ENCODE data around the gene PPP1R3D. TPM values are rescaled to one million over a fixed set of nuclear protein-coding genes. Genes with fewer than 3 reads are reported as not detected.
A peak's percentile ranks its signal among the peaks of the same experiment; 100 is the strongest.

PPP1R3D gene
- 1 to 10 TPM; 4.4 to 4.7 TPM for total RNA-seq

- Mint-ChIP-seq H3K27ac (peak within 1 kb of the TSS; percentile 95), H3K4me1 (peaks cover 36% of the 10 kb centered on the region), H3K9me3 (ENCODE audit: low read depth) (no peaks in the 10 kb centered on the region), H3K4me3 (peak within 1 kb of the TSS; percentile 90), H3K36me3 (ENCODE audit: low read depth) (peaks cover 18% of the 10 kb centered on the region), H3K27me3 (no peaks in the 10 kb centered on the region)
- intact Hi-C loops (cut with DNase I, micrococcal nuclease) = loop anchor here (1.0 to 10.0 kb wide), 5 partner anchors 8 to 1048 kb away; no protein-coding TSS in a partner anchor
- ATAC-seq = peak; percentile 95
- ChIA-PET POLR2A (interaction anchor here (1.0 kb wide), 1 partner anchor 80 kb away, joined by 6 read pairs; no protein-coding TSS in a partner anchor), CTCF (interaction anchor here (0.5 to 1.7 kb wide), 14 partner anchors 8 to 1657 kb away, joined by 3 to 6 read pairs (median 3); no protein-coding TSS in a partner anchor)
- DNase-seq = peak; percentile 95
Observed at GRCh38 chr20:59940129-59940955, at the start of gene PPP1R3D, which contains the start of gene FAM217B. TSS of gene PPP1R3D (minus strand) at chr20:59940305. CDS start at chr20:59939931, 374 bp downstream. TSS of gene FAM217B (plus strand) at chr20:59940389. CDS start at chr20:59943944, 3,555 bp downstream.

- ChIA-PET CTCF (interaction anchor here (0.8 kb wide), 1 partner anchor 29 kb away, joined by 4 read pairs; the partner anchor contains the start of gene CDH26), POLR2A (no interaction called here)
- no peaks in the 10 kb centered on the region for H3K27me3 Mint-ChIP-seq
- no peaks in the 10 kb centered on the region for H3K4me1 Mint-ChIP-seq
- H3K36me3 Mint-ChIP-seq (ENCODE audit: low read depth) = peaks cover 2% of the 10 kb centered on the region
- no peak overlapping the region for H3K27ac Mint-ChIP-seq
- intact Hi-C loops (cut with DNase I, micrococcal nuclease) = no loop called here
- DNase-seq (no peak), ATAC-seq (no peak)
- H3K9me3 Mint-ChIP-seq (ENCODE audit: low read depth) = no peaks in the 10 kb centered on the region
- H3K4me3 Mint-ChIP-seq = no peak overlapping the region
Observed at GRCh38 chr20:59988141-59988540, 48.0 kb upstream of the PPP1R3D start.

- CTCF ChIA-PET = no interaction called here
- H3K9me3 Mint-ChIP-seq (ENCODE audit: low read depth) = no peaks in the 10 kb centered on the region
Observed at GRCh38 chr20:59987135-59987534, 47.0 kb upstream of the PPP1R3D start.

GRCh38 chr20:59985864-59986263 is 45.8 kb upstream of the PPP1R3D start:
- DNase-seq (peak; percentile 27), ATAC-seq (no peak)
- peaks cover 2% of the 10 kb centered on the region for H3K36me3 Mint-ChIP-seq (ENCODE audit: low read depth)
- no peaks in the 10 kb centered on the region for H3K9me3 Mint-ChIP-seq (ENCODE audit: low read depth)
- ChIA-PET CTCF (interaction anchor here (0.6 to 1.0 kb wide), 2 partner anchors 72 to 219 kb away, joined by 3 to 4 read pairs; no protein-coding TSS in a partner anchor), POLR2A (no interaction called here)
- intact Hi-C loops (cut with DNase I, micrococcal nuclease) = no loop called here
- H3K4me1 Mint-ChIP-seq = no peaks in the 10 kb centered on the region
- H3K27me3 Mint-ChIP-seq = no peaks in the 10 kb centered on the region
- no peak overlapping the region for H3K4me3 Mint-ChIP-seq
- no peak overlapping the region for H3K27ac Mint-ChIP-seq

More at GRCh38 chr20:59987135-59987534, 47.0 kb upstream of the PPP1R3D start:
- H3K27me3 Mint-ChIP-seq = no peaks in the 10 kb centered on the region
- POLR2A ChIA-PET = no interaction called here
- intact Hi-C loops (cut with DNase I, micrococcal nuclease) = no loop called here
- no peaks in the 10 kb centered on the region for H3K4me1 Mint-ChIP-seq
- H3K4me3 Mint-ChIP-seq = no peak overlapping the region
- H3K36me3 Mint-ChIP-seq (ENCODE audit: low read depth) = peaks cover 2% of the 10 kb centered on the region
- DNase-seq (no peak), ATAC-seq (no peak)
- H3K27ac Mint-ChIP-seq = no peak overlapping the region

- intact Hi-C loops (cut with DNase I, micrococcal nuclease) = no loop called here
- no peak overlapping the region for H3K4me3 Mint-ChIP-seq
- no peak overlapping the region for H3K27ac Mint-ChIP-seq
- H3K36me3 Mint-ChIP-seq (ENCODE audit: low read depth) = peaks cover 2% of the 10 kb centered on the region
- no peak for ATAC-seq
- no peak for DNase-seq
- POLR2A ChIA-PET = no interaction called here
- CTCF ChIA-PET = interaction anchor here (0.6 to 1.0 kb wide), 2 partner anchors 73 to 220 kb away, joined by 3 to 4 read pairs; no protein-coding TSS in a partner anchor
- H3K9me3 Mint-ChIP-seq (ENCODE audit: low read depth) = no peaks in the 10 kb centered on the region
- no peaks in the 10 kb centered on the region for H3K4me1 Mint-ChIP-seq
- no peaks in the 10 kb centered on the region for H3K27me3 Mint-ChIP-seq
Observed at GRCh38 chr20:59985164-59985563, 45.1 kb upstream of the PPP1R3D start.

- Mint-ChIP-seq H3K4me1 (no peaks in the 10 kb centered on the region), H3K27ac (no peak overlapping the region), H3K36me3 (ENCODE audit: low read depth) (no peaks in the 10 kb centered on the region), H3K27me3 (no peaks in the 10 kb centered on the region), H3K4me3 (no peak overlapping the region), H3K9me3 (ENCODE audit: low read depth) (no peaks in the 10 kb centered on the region)
- ATAC-seq (no peak), DNase-seq (no peak)
- intact Hi-C loops (cut with DNase I, micrococcal nuclease) = no loop called here
- ChIA-PET POLR2A (no interaction called here), CTCF (no interaction called here)
Observed at GRCh38 chr20:59984541-59984940, 44.4 kb upstream of the PPP1R3D start.

GRCh38 chr20:59983076-59983475 is 43.0 kb upstream of the PPP1R3D start:
- intact Hi-C loops (cut with DNase I, micrococcal nuclease) = no loop called here
- H3K9me3 Mint-ChIP-seq (ENCODE audit: low read depth) = no peaks in the 10 kb centered on the region
- ATAC-seq (no peak), DNase-seq (no peak)
- no peaks in the 10 kb centered on the region for H3K4me1 Mint-ChIP-seq
- no peaks in the 10 kb centered on the region for H3K36me3 Mint-ChIP-seq (ENCODE audit: low read depth)
- H3K27ac Mint-ChIP-seq = no peak overlapping the region
- H3K4me3 Mint-ChIP-seq = no peak overlapping the region
- H3K27me3 Mint-ChIP-seq = no peaks in the 10 kb centered on the region
- ChIA-PET POLR2A (no interaction called here), CTCF (no interaction called here)

GRCh38 chr20:59977086-59977485 is 37.0 kb upstream of the PPP1R3D start:
- DNase-seq (no peak), ATAC-seq (no peak)
- Mint-ChIP-seq H3K4me1 (no peaks in the 10 kb centered on the region), H3K4me3 (no peak overlapping the region), H3K27ac (no peak overlapping the region), H3K27me3 (no peaks in the 10 kb centered on the region), H3K9me3 (ENCODE audit: low read depth) (no peaks in the 10 kb centered on the region), H3K36me3 (ENCODE audit: low read depth) (no peaks in the 10 kb centered on the region)
- ChIA-PET POLR2A (no interaction called here), CTCF (no interaction called here)
- intact Hi-C loops (cut with DNase I, micrococcal nuclease) = no loop called here

GRCh38 chr20:59976156-59976782 is 36.2 kb upstream of the PPP1R3D start:
- no peaks in the 10 kb centered on the region for H3K9me3 Mint-ChIP-seq (ENCODE audit: low read depth)
- ATAC-seq (no peak), DNase-seq (no peak)
- H3K4me3 Mint-ChIP-seq = no peak overlapping the region
- ChIA-PET POLR2A (no interaction called here), CTCF (no interaction called here)
- H3K27ac Mint-ChIP-seq = no peak overlapping the region
- no peaks in the 10 kb centered on the region for H3K36me3 Mint-ChIP-seq (ENCODE audit: low read depth)
- no peaks in the 10 kb centered on the region for H3K27me3 Mint-ChIP-seq
- no peaks in the 10 kb centered on the region for H3K4me1 Mint-ChIP-seq
- intact Hi-C loops (cut with DNase I, micrococcal nuclease) = no loop called here

GRCh38 chr20:59972037-59972801 is 32.1 kb upstream of the PPP1R3D start:
- Mint-ChIP-seq H3K27ac (no peak overlapping the region), H3K4me1 (no peaks in the 10 kb centered on the region), H3K9me3 (ENCODE audit: low read depth) (no peaks in the 10 kb centered on the region), H3K4me3 (no peak overlapping the region), H3K36me3 (ENCODE audit: low read depth) (no peaks in the 10 kb centered on the region), H3K27me3 (no peaks in the 10 kb centered on the region)
- DNase-seq = no peak
- ChIA-PET POLR2A (no interaction called here), CTCF (interaction anchor here (0.6 to 1.3 kb wide), 3 partner anchors 16 to 356 kb away, joined by 3 to 4 read pairs (median 3); no protein-coding TSS in a partner anchor)
- ATAC-seq = no peak
- intact Hi-C loops (cut with DNase I, micrococcal nuclease) = no loop called here

GRCh38 chr20:59971428-59971827 is 31.3 kb upstream of the PPP1R3D start:
- Mint-ChIP-seq H3K4me1 (no peaks in the 10 kb centered on the region), H3K27me3 (no peaks in the 10 kb centered on the region), H3K27ac (no peak overlapping the region), H3K36me3 (ENCODE audit: low read depth) (no peaks in the 10 kb centered on the region), H3K9me3 (ENCODE audit: low read depth) (no peaks in the 10 kb centered on the region), H3K4me3 (no peak overlapping the region)
- ATAC-seq (no peak), DNase-seq (no peak)
- intact Hi-C loops (cut with DNase I, micrococcal nuclease) = no loop called here
- ChIA-PET POLR2A (no interaction called here), CTCF (interaction anchor here (0.6 to 1.3 kb wide), 3 partner anchors 15 to 356 kb away, joined by 3 to 4 read pairs (median 3); no protein-coding TSS in a partner anchor)

Measured in activated CD4-positive, alpha-beta T cell treated with anti-CD3 and anti-CD28 coated beads for 36 hours (primary cell).